Endothelial cell of umbilical vein (primary cell): ENCODE data around the gene RNU1-3.
A peak's percentile ranks its signal among the peaks of the same experiment; 100 is the strongest.
"Not testable (repeated sequence)": the region's sequence is repeated elsewhere in the genome, so short reads cannot be mapped to it uniquely, and the experiment has no call there.

Experiments used
- EZH2 ChIP-seq: IDR thresholded peaks from 2 replicates; pipeline ENCODE4 v1.6.1; 2012; ENCODE audit warnings: borderline replicate concordance, low read depth, mild to moderate bottlenecking, moderate library complexity, low read length, inconsistent platforms; ENCODE audit not compliant: severe bottlenecking
- POLR2A ChIP-seq: IDR thresholded peaks from 2 replicates; pipeline ENCODE4 v1.6.1; 2012; ENCODE audit warnings: low read depth, mild to moderate bottlenecking, control low read depth, low read length
- TF ChIP-seq, protein P1 (sequence below), 2 donors: IDR thresholded peaks; 1 replicate in 1 of 2; 2 replicates in 1 of 2; pipeline ENCODE4 v1.5.1; 2011; ENCODE audit warnings: low read length in 2 of 2, mild to moderate bottlenecking in 2 of 2, moderate library complexity in 2 of 2, control low read depth in 1 of 2, inconsistent platforms in 1 of 2, low read depth in 1 of 2; ENCODE audit not compliant: insufficient read depth in 1 of 2; ENCODE audit errors: extremely low read depth in 1 of 2

DNA sequence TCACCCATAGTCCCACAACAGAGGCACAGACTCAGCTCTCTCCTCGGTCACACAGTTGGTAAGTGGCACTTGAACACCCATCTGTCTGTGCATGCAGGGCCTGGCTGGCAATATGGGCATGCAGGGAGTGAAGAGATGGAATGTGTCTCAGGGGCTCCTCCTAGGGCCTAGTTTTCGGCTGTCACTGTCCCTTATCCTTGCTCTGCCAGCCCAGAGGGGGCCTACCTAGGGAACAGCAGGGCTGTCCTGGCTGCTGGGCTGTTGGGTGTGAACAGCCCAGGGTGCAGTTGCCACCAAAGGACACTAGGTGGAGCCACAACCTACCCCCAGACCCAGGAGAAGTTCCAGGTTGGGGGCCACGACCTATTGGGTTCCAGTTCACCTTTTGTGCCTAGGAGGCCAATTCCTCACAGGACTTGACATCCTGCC lies 42.9 kb upstream of the RNU1-3 start:
- TF ChIP-seq, protein P1, sequence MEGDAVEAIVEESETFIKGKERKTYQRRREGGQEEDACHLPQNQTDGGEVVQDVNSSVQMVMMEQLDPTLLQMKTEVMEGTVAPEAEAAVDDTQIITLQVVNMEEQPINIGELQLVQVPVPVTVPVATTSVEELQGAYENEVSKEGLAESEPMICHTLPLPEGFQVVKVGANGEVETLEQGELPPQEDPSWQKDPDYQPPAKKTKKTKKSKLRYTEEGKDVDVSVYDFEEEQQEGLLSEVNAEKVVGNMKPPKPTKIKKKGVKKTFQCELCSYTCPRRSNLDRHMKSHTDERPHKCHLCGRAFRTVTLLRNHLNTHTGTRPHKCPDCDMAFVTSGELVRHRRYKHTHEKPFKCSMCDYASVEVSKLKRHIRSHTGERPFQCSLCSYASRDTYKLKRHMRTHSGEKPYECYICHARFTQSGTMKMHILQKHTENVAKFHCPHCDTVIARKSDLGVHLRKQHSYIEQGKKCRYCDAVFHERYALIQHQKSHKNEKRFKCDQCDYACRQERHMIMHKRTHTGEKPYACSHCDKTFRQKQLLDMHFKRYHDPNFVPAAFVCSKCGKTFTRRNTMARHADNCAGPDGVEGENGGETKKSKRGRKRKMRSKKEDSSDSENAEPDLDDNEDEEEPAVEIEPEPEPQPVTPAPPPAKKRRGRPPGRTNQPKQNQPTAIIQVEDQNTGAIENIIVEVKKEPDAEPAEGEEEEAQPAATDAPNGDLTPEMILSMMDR (IDR thresholded peaks at IDR 0.05; ENCODE audit: extremely low read depth in 1 of 2, insufficient read depth in 1 of 2, low read depth in 1 of 2, low read length in 2 of 2): peak in 1 of 2 donors; percentile 59
- not testable (repeated sequence) for TF ChIP-seq POLR2A, EZH2
